Duodenal mucosa (tissue), 2 donors: ENCODE results near the gene LMNB1.

Experiments used
- H3K27ac ChIP-seq: one replicate; pipeline ENCODE4 v1.7.0; 2013; ENCODE audit warnings: low read depth, low read length
- H3K27me3 ChIP-seq, 2 donors: one replicate each; pipeline ENCODE4 v1.7.0; 2013; ENCODE audit warnings: low read length in 2 of 2, control low read depth in 1 of 2; ENCODE audit not compliant: insufficient read depth in 2 of 2, control insufficient read depth in 1 of 2
- H3K36me3 ChIP-seq, 2 donors: one replicate each; pipeline ENCODE4 v1.7.0; 2013; ENCODE audit warnings: low read length in 2 of 2, control low read depth in 1 of 2; ENCODE audit not compliant: insufficient read depth in 2 of 2, control insufficient read depth in 1 of 2
- H3K4me1 ChIP-seq, 2 donors: one replicate each; pipeline ENCODE4 v1.7.0; 2013; ENCODE audit warnings: low read length in 2 of 2, control low read depth in 1 of 2; ENCODE audit not compliant: insufficient read depth in 2 of 2, control insufficient read depth in 1 of 2
- H3K4me3 ChIP-seq, 2 donors: one replicate each; pipeline ENCODE4 v1.7.0; 2013; ENCODE audit warnings: low read length in 2 of 2, low read depth in 1 of 2
- H3K9ac ChIP-seq, 2 donors: one replicate each; pipeline ENCODE4 v1.7.0; 2013; ENCODE audit warnings: low read length in 2 of 2, low read depth in 1 of 2
- H3K9me3 ChIP-seq, 2 donors: one replicate each; pipeline ENCODE4 v1.7.0; 2013; ENCODE audit warnings: low read length in 2 of 2, control low read depth in 1 of 2; ENCODE audit not compliant: control insufficient read depth in 1 of 2

The LMNB1 gene

DNA sequence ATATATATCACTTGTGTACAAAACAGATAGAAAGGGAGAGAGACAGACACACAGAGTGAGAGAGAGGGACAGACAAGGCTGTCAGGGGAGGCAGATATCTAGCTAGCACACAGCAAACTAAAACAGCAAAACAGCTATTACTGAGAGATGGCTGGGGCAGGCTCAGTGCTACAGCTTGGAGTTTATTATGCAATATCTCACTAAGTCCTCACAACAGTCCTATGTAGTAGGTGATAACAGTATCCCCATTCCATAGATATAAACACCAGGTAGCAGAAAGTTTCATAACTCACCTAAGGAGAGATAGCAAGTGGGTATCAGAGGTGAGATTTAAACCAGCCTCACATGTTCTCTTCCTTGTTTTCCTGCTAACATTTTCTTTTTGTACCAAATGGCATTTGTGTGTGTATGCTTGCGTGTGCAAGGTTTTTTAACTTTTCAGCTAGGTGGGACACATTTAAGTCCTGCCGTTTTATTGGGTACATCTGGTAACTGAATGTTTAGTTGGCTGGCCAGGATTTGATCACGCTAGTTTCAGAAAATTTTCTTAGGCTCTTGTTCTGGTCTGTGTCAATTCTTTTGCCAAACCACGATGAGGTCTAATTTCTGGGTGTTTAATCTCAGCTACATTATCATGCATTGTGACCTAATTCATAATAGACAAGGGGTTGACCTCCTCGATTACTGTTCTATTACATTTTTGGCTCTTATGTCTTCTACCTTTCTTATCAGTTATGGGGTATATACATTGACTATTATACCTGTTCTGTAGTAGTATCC lies 105.1 kb downstream of the LMNB1 start:
- H3K36me3 ChIP-seq = no peaks in the 10 kb centered on the region
- no peaks in the 10 kb centered on the region for H3K4me1 ChIP-seq

DNA sequence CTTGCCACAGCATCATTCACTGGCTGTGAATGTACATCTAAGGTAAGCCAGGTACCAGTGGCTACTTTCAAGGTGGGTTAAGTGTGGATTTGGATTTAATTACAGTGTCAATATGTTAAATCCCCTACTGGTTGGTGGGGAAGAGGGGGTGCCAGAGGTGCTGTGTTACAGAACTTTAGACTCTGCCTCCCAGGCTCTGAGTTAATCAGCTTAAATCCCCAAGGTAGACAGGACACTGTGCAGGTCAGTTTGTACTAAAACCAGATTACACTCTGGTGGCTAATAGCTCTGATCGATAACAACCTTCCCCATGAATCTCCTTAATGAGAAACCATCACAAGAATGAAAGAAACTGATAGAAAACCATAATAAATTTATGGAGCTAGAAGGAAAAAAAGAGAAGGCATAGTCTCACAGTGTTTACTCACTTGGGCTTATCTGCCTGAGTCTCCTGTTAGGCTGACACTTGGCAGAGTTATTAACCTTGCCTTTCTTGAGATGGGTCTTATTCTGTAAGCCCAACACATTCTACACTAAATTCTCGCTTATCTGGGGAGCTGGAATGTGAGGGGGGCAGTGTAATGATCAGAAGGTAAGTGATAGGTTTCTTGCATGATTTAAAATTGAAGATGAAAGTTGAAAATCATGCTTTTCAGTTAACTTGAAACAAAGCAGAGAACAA lies 106.8 kb downstream of the LMNB1 start:
- Histone ChIP-seq H3K4me3 (no peak overlapping the region), H3K9me3 (no peaks in the 10 kb centered on the region), H3K4me1 (no peaks in the 10 kb centered on the region), H3K36me3 (no peaks in the 10 kb centered on the region), H3K27me3 (no peaks in the 10 kb centered on the region), H3K9ac (no peak overlapping the region), H3K27ac (no peak overlapping the region)

More for the DNA sequence above, 105.1 kb downstream of the LMNB1 start:
- Histone ChIP-seq H3K27me3 (no peaks in the 10 kb centered on the region), H3K27ac (no peak overlapping the region), H3K4me3 (no peak overlapping the region), H3K9ac (no peak overlapping the region), H3K9me3 (no peaks in the 10 kb centered on the region)

- Histone ChIP-seq H3K9ac (no peak overlapping the region), H3K36me3 (no peaks in the 10 kb centered on the region)
Measured at GRCh38 chr5:126884269-126884819, 107.4 kb downstream of the LMNB1 start.

More at GRCh38 chr5:126884269-126884819, 107.4 kb downstream of the LMNB1 start:
- Histone ChIP-seq H3K27me3 (no peaks in the 10 kb centered on the region), H3K4me1 (no peaks in the 10 kb centered on the region), H3K9me3 (no peaks in the 10 kb centered on the region), H3K27ac (no peak overlapping the region), H3K4me3 (no peak overlapping the region)
